Measurements from ENCODE around the gene AMMECR1.
"Not testable (repeated sequence)": the region's sequence is repeated elsewhere in the genome, so short reads cannot be mapped to it uniquely, and the experiment has no call there.

Gene AMMECR1

GRCh38 chrX:110173192-110174175 lies 144.4 kb downstream of the AMMECR1 start:
- in situ Hi-C loops (cut with HindIII; ENCODE audit: low sequenced_read_pairs), result loop anchor here (10.0 kb wide), 1 partner anchor 231 kb away; no protein-coding TSS in a partner anchor

GRCh38 chrX:110172215-110172614 lies 145.7 kb downstream of the AMMECR1 start:
- in situ Hi-C loops (cut with HindIII; ENCODE audit: low sequenced_read_pairs), result loop anchor here (10.0 kb wide), 1 partner anchor 233 kb away; no protein-coding TSS in a partner anchor

DNA sequence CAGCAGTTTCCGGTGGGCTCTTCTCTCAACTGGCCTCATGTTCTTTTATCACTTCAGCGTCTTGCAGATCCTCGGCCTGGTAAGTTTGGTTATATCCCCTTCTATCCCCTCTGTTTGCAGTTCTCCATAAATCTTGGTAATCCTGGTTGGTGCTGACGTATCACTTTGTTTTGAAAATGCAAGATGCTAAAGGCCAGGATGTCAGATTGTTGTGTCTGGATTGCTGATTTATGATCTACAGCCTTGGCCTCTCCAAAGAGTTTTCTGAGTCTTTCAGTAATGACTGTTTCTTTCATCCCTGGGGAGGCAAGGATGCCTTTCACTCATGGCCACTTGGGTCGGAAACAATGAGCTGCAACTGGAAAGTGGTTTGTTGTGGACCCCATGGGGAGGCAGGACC lies 146.4 kb downstream of the AMMECR1 start:
- in situ Hi-C loops (cut with HindIII; ENCODE audit: low sequenced_read_pairs), result loop anchor here (10.0 kb wide), 1 partner anchor 233 kb away; no protein-coding TSS in a partner anchor

DNA sequence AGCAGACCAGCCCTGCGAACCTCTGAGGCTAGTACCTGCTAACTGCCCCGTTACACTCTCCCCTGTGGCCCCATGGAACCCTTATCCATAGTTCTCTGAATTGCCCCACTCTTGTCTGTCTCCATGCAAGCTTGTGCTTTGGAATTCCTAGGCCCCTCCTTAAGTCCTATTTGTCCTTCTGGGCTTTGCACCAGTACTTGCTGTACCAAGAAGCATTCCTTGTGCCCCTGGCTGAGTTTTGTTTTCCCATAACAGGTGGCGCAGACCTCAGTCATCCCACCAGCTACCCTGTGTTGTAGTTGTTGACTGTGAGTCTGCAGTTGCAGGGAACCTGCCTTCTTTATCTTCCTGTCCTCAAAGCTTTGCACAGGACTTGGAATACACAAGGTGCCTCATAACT lies 147.9 kb downstream of the AMMECR1 start:
- in situ Hi-C loops (cut with HindIII; ENCODE audit: low sequenced_read_pairs), result loop anchor here (10.0 kb wide), 1 partner anchor 235 kb away; no protein-coding TSS in a partner anchor

DNA sequence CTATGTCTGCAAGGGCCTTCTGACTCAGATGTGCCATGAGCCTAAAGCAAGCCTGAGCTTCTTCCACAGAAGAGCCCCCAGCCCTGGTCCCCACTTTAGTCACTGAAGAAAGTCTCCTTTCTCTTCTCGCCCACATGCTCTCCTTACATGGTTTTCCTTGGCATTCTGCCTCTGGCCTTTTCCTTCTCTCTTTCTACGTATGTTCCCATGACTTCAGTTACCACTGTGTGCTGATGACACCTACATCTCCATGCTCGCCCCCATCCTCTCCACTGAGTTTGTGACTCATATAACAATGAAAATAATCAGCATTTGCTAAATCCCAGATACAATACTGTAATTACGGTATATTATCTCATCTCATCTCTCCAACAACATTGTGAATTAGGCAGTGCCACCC lies 149.3 kb downstream of the AMMECR1 start:
- in situ Hi-C loops (cut with HindIII; ENCODE audit: low sequenced_read_pairs), result no loop called here

DNA sequence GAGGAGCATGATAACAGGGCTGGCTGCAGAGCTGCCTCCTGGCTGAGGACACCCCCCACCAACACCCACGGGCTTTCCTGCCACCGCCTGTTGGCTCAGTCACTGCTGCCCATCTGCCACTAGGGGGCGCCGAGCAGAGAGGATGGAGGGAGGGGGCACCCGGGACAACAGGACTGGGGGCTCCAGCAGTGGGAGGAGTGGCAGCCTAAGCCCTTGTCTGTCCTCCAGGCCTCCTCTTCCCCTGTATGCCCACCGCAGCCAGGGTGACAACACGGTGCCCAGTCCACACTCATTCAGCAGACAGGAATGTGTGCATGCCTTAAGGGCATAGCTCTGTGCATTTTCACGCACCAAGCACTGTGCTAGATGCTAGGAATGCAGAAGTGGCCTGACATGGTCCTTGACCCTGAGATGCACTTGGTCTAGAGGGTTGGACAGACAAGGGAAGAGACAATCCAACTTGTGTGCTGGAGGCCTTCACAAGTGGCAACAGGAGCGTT lies 149.9 kb downstream of the AMMECR1 start:
- in situ Hi-C loops (cut with HindIII; ENCODE audit: low sequenced_read_pairs), result no loop called here

DNA sequence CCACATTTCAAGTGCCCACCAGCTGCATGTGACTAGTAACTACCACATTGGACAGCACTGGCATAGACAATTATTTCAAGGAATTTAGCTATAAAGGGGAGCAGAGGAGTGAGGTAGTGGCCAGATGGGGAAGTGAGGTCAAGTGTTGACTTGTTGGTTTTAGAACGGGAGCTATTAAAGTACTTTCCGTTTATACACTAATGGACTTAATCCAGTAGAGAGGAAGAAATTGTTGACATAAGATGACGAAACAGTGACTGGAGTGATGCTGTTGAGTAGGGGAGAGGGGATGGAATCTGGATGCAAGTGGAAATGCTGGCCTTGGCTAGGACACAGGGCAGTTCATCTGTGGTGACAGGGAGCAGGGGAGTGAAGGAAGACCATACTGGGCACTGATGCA lies 154.4 kb downstream of the AMMECR1 start:
- in situ Hi-C loops (cut with HindIII; ENCODE audit: low sequenced_read_pairs), result no loop called here

GRCh38 chrX:110162867-110163266 lies 155.0 kb downstream of the AMMECR1 start:
- in situ Hi-C loops (cut with HindIII; ENCODE audit: low sequenced_read_pairs), result no loop called here

DNA sequence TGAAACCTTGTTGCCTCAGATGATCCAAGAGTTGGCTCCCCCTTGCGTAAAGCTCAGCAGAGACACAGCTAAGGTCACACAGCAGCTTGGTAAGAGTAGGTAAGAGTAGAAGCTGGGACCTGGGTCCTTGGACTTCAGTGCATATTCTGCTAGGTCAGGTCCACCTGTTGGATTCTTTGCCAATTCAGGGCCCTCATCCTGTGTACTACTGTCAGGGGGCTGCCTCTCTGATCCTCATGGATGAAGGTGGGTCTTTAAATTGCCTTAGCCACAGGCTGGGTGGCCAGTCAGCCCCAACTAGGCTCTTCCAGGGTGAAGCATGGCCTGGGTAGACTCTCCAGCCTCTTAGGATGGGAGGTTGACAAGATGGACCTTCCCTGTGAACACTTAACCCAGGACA lies 155.8 kb downstream of the AMMECR1 start:
- in situ Hi-C loops (cut with HindIII; ENCODE audit: low sequenced_read_pairs), result no loop called here

GRCh38 chrX:110161361-110161686 lies 156.6 kb downstream of the AMMECR1 start:
- in situ Hi-C loops (cut with HindIII; ENCODE audit: low sequenced_read_pairs), result no loop called here

DNA sequence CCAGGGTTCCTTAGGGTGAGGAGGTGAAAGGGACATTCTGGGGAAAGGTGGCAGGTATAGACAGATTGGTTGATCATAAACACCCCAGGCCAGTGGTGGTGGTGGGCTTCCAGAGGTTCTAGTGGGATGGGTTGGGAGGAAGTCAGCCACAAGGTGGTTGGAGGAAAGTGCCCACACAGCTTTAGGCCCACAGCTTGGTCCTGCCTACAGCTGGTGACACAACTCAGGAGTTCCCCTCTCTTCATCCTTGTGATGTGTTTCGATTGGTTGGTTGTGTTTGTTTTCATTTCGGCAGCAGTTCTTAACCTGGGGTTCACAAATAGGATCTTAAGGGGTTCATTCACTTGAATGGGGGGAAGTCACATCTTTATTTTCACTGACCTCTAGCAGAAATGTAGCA lies 158.0 kb downstream of the AMMECR1 start:
- in situ Hi-C loops (cut with HindIII; ENCODE audit: low sequenced_read_pairs), result no loop called here

- in situ Hi-C loops (cut with HindIII; ENCODE audit: low sequenced_read_pairs), result no loop called here
These were observed 158.7 kb downstream of the AMMECR1 start for GRCh38 chrX:110159235-110159634.

DNA sequence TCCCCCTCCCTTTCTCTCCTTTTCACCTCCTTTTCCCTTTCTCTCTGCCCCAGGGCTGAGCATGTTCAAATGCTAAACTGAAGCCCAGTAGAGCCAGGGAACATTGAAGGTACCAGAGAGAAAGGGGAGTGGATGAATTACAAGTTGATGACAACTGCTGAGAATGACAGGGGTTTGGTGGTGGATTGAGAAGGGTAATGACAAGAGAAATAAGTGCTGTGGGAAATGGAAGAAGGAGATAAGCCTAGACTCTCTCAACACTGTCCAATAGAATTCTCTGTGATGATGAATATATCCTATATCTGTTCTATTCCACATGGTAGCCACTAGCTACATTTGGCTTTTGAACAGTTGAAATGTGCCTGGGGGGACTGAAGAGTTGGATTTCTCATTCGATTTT lies 160.4 kb downstream of the AMMECR1 start:
- in situ Hi-C loops (cut with HindIII; ENCODE audit: low sequenced_read_pairs), result no loop called here

GRCh38 chrX:110156167-110156754 lies 161.6 kb downstream of the AMMECR1 start:
- in situ Hi-C loops (cut with HindIII; ENCODE audit: low sequenced_read_pairs), result no loop called here

DNA sequence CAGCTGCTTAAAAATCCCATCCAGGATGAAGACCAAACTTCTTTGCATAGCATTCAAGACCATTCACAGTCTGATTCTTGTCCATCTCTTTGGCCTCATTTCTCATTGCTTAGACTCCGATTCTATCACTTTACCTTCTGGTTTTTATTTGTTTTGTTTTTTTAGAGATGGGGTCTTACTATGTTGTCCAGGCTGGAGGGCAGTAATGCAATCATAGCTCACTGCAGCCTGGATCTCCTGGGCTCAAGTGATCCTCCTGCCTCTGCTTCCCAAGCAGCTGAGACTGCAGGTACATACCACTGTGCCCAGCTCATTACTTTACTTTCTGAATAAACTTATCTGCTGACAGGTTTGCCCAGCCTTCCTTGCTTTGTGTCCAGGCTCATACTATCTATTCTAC lies 162.1 kb downstream of the AMMECR1 start:
- in situ Hi-C loops (cut with HindIII; ENCODE audit: low sequenced_read_pairs), result no loop called here

GRCh38 chrX:110154328-110154727 lies 163.6 kb downstream of the AMMECR1 start:
- in situ Hi-C loops (cut with HindIII; ENCODE audit: low sequenced_read_pairs), result not testable (repeated sequence)

DNA sequence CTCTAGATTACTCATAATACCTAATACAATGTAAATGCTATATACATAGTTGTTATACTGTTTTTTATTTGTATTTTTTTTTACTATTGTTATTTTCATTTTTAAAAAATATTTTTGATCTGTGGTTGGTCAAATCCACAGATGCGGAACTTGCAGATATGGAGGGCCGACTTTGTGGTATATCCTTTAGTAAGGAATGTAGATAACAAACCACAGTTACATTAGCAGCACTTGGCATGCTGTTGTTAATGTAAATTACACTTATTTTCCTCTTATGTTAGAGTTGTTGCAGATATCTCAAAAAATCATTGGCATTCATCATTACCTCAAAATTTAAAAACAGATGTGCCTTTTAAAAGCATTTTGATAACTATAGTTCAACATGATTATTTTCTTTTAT lies 164.0 kb downstream of the AMMECR1 start:
- in situ Hi-C loops (cut with HindIII; ENCODE audit: low sequenced_read_pairs), result no loop called here

DNA sequence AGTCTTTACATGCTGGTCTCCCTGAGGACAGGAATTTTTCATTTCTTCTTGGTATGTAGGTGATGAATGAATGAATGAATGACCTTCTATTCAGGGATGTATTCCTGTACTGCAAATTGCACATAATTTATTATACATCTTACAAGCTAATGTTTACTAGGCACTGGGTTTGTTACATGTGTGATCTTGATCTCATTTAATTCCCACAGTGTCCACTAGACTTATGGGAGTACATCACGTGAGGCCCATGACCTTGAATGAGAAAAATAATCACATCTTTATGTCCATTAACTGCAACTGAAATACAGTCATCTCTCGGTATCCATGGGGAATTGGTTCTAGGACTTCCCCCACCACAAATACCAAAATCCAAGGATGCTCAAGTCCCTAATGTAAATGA lies 164.6 kb downstream of the AMMECR1 start:
- in situ Hi-C loops (cut with HindIII; ENCODE audit: low sequenced_read_pairs), result no loop called here

DNA sequence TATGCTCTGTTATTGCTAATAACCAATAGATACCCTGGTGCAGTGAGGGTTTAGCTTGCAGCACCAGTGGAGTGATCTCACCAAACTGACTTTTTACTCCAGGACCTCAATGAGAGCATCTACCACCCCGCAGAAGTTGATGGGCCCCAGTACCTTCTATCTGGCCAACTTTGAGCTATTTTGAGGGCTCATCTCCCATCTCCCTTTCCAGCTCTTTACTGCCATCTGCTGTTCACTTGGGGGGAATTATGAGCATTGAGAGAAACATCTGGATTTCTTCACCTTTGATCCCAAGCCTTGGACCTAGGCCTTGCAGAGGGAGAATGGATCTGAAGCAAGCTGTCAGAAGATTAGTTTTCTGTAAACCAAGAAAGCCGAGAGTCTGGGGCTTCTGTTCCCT lies 171.4 kb downstream of the AMMECR1 start:
- in situ Hi-C loops (cut with HindIII; ENCODE audit: low sequenced_read_pairs), result no loop called here

DNA sequence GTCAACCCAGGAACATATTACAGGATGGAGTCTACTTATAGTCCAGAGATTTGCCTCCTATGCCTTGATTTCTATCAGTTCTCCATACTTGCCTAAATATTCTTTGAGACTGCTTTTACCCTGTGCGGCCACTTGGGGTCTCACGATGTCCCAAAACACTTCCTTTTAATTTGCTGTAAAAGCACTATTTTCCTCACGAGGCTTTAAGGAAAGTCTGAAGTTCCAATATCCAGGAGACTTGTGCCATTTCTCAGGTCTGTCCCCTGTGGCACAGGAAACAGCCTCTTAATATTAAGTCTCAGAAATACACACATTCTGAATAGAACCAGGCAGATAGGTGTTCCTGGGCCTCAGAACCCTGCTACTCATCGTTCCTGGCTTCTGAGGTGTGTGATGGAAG lies 172.0 kb downstream of the AMMECR1 start:
- in situ Hi-C loops (cut with HindIII; ENCODE audit: low sequenced_read_pairs), result no loop called here

GRCh38 chrX:110145311-110145710 lies 172.6 kb downstream of the AMMECR1 start:
- in situ Hi-C loops (cut with HindIII; ENCODE audit: low sequenced_read_pairs), result no loop called here

Measured in endothelial cell of hepatic sinusoid (primary cell).